Activated CD8-positive, alpha-beta memory T cell treated with anti-CD3 and anti-CD28 coated beads for 36 hours (primary cell): ENCODE measurements around the gene HOXA2. TPM values are rescaled to one million over a fixed set of nuclear protein-coding genes. Genes with fewer than 3 reads are reported as not detected.

Experiments
- CTCF ChIA-PET: fragments of 350-600 bp; sonication (Branson Sonifier 250); formaldehyde crosslinking; loops from one replicate; lab custom pipeline; 2021; ENCODE audit warnings: antibody characterized with exemption; lab: Charles Lee
- POLR2A ChIA-PET: fragments of 350-600 bp; sonication (Branson Sonifier 250); formaldehyde crosslinking; loops from one replicate; lab custom pipeline; 2021; ENCODE audit warnings: antibody characterized with exemption; lab: Charles Lee
- total RNA-seq, 2 experiments: library from RNA; stranded (reverse); gene quantifications; one replicate each; pipeline ENCODE4 v1.2.3, GENCODE V29; 2021

The HOXA2 gene
- total RNA-seq, 2 experiments from 2014 or later, result not detected

- ChIA-PET CTCF (no interaction called here), POLR2A (no interaction called here)
Measured at GRCh38 chr7:27062946-27063345, 39.5 kb downstream of the HOXA2 start.

GRCh38 chr7:27053153-27053552 lies 49.3 kb downstream of the HOXA2 start:
- ChIA-PET CTCF (no interaction called here), POLR2A (interaction anchor here (0.6 kb wide), 1 partner anchor 20 kb away, joined by 7 read pairs; no protein-coding TSS in a partner anchor)

GRCh38 chr7:27051451-27051850 lies 51.0 kb downstream of the HOXA2 start:
- ChIA-PET CTCF (interaction anchor here (0.7 kb wide), 1 partner anchor 225 kb away, joined by 3 read pairs; no protein-coding TSS in a partner anchor), POLR2A (no interaction called here)

Other genes starting within 250 kb of the HOXA2 start
- 10 to 100 TPM; 14.0 to 15.3 TPM for gene SKAP2, start 238.1 kb downstream of the HOXA2 start, total RNA-seq
- gene HOXA1, start 6.7 kb downstream of the HOXA2 start, total RNA-seq, result under 1 TPM in 1 of 2 experiments, not detected in 1; 0.15 TPM
- gene HOXA4, start 28.1 kb upstream of the HOXA2 start, total RNA-seq, result under 1 TPM in 1 of 2 experiments, not detected in 1; 0.19 TPM
- gene HOXA5, start 41.0 kb upstream of the HOXA2 start, total RNA-seq, result not detected
- gene HOXA6, start 45.1 kb upstream of the HOXA2 start, total RNA-seq, result not detected
- gene HOXA3, start 49.9 kb upstream of the HOXA2 start, total RNA-seq, result not detected
- not detected for gene HOXA7, start 54.0 kb upstream of the HOXA2 start, total RNA-seq
- not detected for gene HOXA9, start 62.9 kb upstream of the HOXA2 start, total RNA-seq
- gene HOXA10, start 71.6 kb upstream of the HOXA2 start, total RNA-seq, result under 1 TPM in 1 of 2 experiments, not detected in 1; 0.19 TPM
- gene HOXA11, start 82.5 kb upstream of the HOXA2 start, total RNA-seq, result not detected
- not detected for gene HOXA13, start 97.4 kb upstream of the HOXA2 start, total RNA-seq
- gene EVX1, start 140.1 kb upstream of the HOXA2 start, total RNA-seq, result not detected